NT2/D1 (cell line): ENCODE results near the gene TTC3.

Experiments used
- SUZ12 ChIP-seq: IDR thresholded peaks from 2 replicates; pipeline ENCODE4 v1.6.1; 2011; ENCODE audit not compliant: insufficient read length, insufficient read depth; ENCODE audit errors: extremely low read depth
- YY1 ChIP-seq: IDR thresholded peaks from 2 replicates; pipeline ENCODE4 v1.6.1; 2011; ENCODE audit not compliant: insufficient read length, insufficient read depth

DNA sequence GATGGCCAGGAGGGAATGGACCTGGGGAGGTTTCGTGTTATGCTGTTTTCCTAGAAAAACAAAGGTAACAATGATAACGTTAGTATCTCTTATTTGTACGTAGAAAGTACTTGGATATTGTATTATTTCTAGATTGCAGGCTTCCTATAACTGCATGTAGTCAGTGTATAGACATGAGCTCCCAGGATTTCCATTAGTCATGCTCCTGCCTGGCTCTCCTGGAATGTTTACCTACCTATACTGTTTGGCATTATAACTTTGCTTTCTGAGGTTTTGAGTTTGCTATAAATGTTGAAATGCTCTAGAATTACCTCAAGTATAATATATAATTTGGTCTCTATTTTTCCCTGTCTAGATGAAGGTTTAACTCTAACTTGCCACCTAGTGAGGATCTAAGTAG is 66.1 kb downstream of the TTC3 start:
- TF ChIP-seq YY1 (no peak), SUZ12 (no peak)
